IMR-90 (cell line): Measurements from ENCODE around the gene MYO1F. TPM values are rescaled to one million over a fixed set of nuclear protein-coding genes. Genes with fewer than 3 reads are reported as not detected.

Source experiments
- ATAC-seq: fragments of 200-7000 bp; cut with Tn5 transposase; 2 replicates; pipeline ENCODE4 v1.9.1; 2020; ENCODE audit warnings: low read depth, mild to moderate bottlenecking, moderate library complexity
- BruUV-seq: library from RNA; stranded (reverse); fragments of 400-500 nt; replicated peaks from 2 replicates; lab custom pipeline; 2021; lab: Mats Ljungman, UMichigan
- CTCF ChIA-PET: fragments of 300-600 bp; formaldehyde crosslinking; extraction: SDS; loops from one replicate; lab custom pipeline; 2021; ENCODE audit warnings: antibody characterized with exemption; lab: Yijun Ruan, JAX
- POLR2A ChIA-PET: fragments of 300-600 bp; sonication (Branson Sonifier 250); formaldehyde crosslinking; loops from one replicate; lab custom pipeline; 2022; ENCODE audit warnings: antibody characterized with exemption; ENCODE audit not compliant: unreplicated experiment; lab: Charles Lee
- DNase-seq: peaks from one replicate; pipeline ENCODE4 v3.0.0; 2013
- H2AFZ ChIP-seq: replicated peaks from 2 replicates; pipeline ENCODE3; 2013; ENCODE audit warnings: low read length, mild to moderate bottlenecking; ENCODE audit not compliant: poor library complexity
- H2AK5ac ChIP-seq: 2 replicates; pipeline ENCODE4 v1.6.1; 2013; ENCODE audit warnings: low read depth, low read length, inconsistent platforms
- H2AK9ac ChIP-seq: replicated peaks from 2 replicates; pipeline ENCODE3; 2013; ENCODE audit warnings: mild to moderate bottlenecking, low read depth, low read length, moderate library complexity; ENCODE audit not compliant: poor library complexity
- H2BK120ac ChIP-seq: 2 replicates; pipeline ENCODE4 v1.6.1; 2013; ENCODE audit warnings: low read depth, low read length, inconsistent platforms
- H2BK15ac ChIP-seq: 3 replicates; pipeline ENCODE4 v1.6.1; 2013; ENCODE audit warnings: low read depth, low read length, inconsistent platforms
- H2BK20ac ChIP-seq: 2 replicates; pipeline ENCODE4 v1.6.1; 2013; ENCODE audit warnings: low read depth, mild to moderate bottlenecking, inconsistent platforms, low read length, moderate library complexity
- H2BK5ac ChIP-seq: 2 replicates; pipeline ENCODE4 v1.6.1; 2013; ENCODE audit warnings: mild to moderate bottlenecking, low read depth, low read length, inconsistent platforms; ENCODE audit not compliant: poor library complexity, severe bottlenecking
- H3K14ac ChIP-seq: replicated peaks from 2 replicates; pipeline ENCODE4 v1.6.1; 2013; ENCODE audit warnings: low read depth, low read length, inconsistent platforms
- H3K18ac ChIP-seq: 2 replicates; pipeline ENCODE4 v1.6.1; 2013; ENCODE audit warnings: low read depth, low read length, control low read depth
- H3K23ac ChIP-seq: 2 replicates; pipeline ENCODE4 v1.6.1; 2013; ENCODE audit warnings: low read depth, low read length, inconsistent platforms
- H3K27ac ChIP-seq: 2 replicates; pipeline ENCODE4 v1.5.1; 2013; ENCODE audit warnings: mild to moderate bottlenecking, control low read depth, low read length; ENCODE audit not compliant: insufficient read depth
- H3K27me3 ChIP-seq: 2 replicates; pipeline ENCODE4 v1.6.1; 2013; ENCODE audit warnings: low read length; ENCODE audit not compliant: control insufficient read depth, insufficient read depth
- H3K36me3 ChIP-seq: 2 replicates; pipeline ENCODE4 v1.6.1; 2013; ENCODE audit warnings: low read length, mixed read lengths; ENCODE audit not compliant: control insufficient read depth, insufficient read depth
- H3K4ac ChIP-seq: 2 replicates; pipeline ENCODE4 v1.6.1; 2013; ENCODE audit warnings: low read depth, low read length, inconsistent platforms
- H3K4me1 ChIP-seq: 2 replicates; pipeline ENCODE4 v1.6.1; 2013; ENCODE audit warnings: low read length, mixed read lengths; ENCODE audit not compliant: control insufficient read depth, insufficient read depth
- H3K4me2 ChIP-seq: 2 replicates; pipeline ENCODE4 v1.6.1; 2013; ENCODE audit warnings: low read depth, mild to moderate bottlenecking, control low read depth, low read length, moderate library complexity
- H3K4me3 ChIP-seq: 2 replicates; pipeline ENCODE4 v1.5.1; 2013; ENCODE audit warnings: low read depth, mild to moderate bottlenecking, control low read depth, low read length, moderate library complexity; ENCODE audit not compliant: insufficient read depth
- H3K56ac ChIP-seq: 2 replicates; pipeline ENCODE4 v1.6.1; 2013; ENCODE audit warnings: low read length, inconsistent platforms; ENCODE audit not compliant: insufficient read depth; ENCODE audit errors: extremely low read depth
- H3K79me1 ChIP-seq, 2 experiments: 2 replicates each; pipeline ENCODE4 v1.6.1; 2013; ENCODE audit warnings: low read length in 2 of 2, inconsistent platforms in 1 of 2, low read depth in 1 of 2
- H3K9ac ChIP-seq: 2 replicates; pipeline ENCODE4 v1.6.1; 2013; ENCODE audit warnings: low read depth, low read length, control low read depth
- H3K9me1 ChIP-seq: 2 replicates; pipeline ENCODE4 v1.6.1; 2013; ENCODE audit warnings: low read length, inconsistent platforms; ENCODE audit not compliant: insufficient read depth
- H3K9me3 ChIP-seq: 2 replicates; pipeline ENCODE4 v1.6.1; 2013; ENCODE audit warnings: low read length; ENCODE audit not compliant: control insufficient read depth, insufficient read depth
- H4K20me1 ChIP-seq: 2 replicates; pipeline ENCODE4 v1.6.1; 2013; ENCODE audit warnings: low read length, inconsistent platforms; ENCODE audit not compliant: insufficient read depth
- H4K5ac ChIP-seq: 2 replicates; pipeline ENCODE4 v1.6.1; 2013; ENCODE audit warnings: mild to moderate bottlenecking, low read depth, low read length, control low read depth
- H4K8ac ChIP-seq, 2 experiments: 2 replicates each; pipeline ENCODE4 v1.6.1; 2013; ENCODE audit warnings: low read depth in 2 of 2, low read length in 2 of 2, control low read depth in 1 of 2, inconsistent platforms in 1 of 2
- H4K91ac ChIP-seq: 2 replicates; pipeline ENCODE4 v1.6.1; 2013; ENCODE audit warnings: low read depth, low read length, inconsistent platforms; ENCODE audit not compliant: insufficient read depth
- CTCF ChIP-seq: conservative IDR thresholded peaks from 2 replicates; pipeline ENCODE4 v1.5.1; 2012; ENCODE audit warnings: mild to moderate bottlenecking, low read depth, low read length, improper control_type of control experiment
- FOS ChIP-seq: fragments of 150-350 bp; IDR thresholded peaks from 2 replicates; pipeline ENCODE4 v1.6.1; 2016; ENCODE audit warnings: low read depth, low read length
- NFE2L2 ChIP-seq: fragments of 150-350 bp; IDR thresholded peaks from 2 replicates; pipeline ENCODE4 v1.6.1; 2016; ENCODE audit warnings: low read depth, mild to moderate bottlenecking, low read length
- RAD21 ChIP-seq: IDR thresholded peaks from 2 replicates; pipeline ENCODE4 v1.6.1; 2012; ENCODE audit warnings: low read length, improper control_type of control experiment
- RFX5 ChIP-seq: IDR thresholded peaks from 2 replicates; pipeline ENCODE4 v1.8.0; 2012; ENCODE audit warnings: low read depth, mild to moderate bottlenecking, low read length, moderate library complexity
- USF2 ChIP-seq: fragments of 150-350 bp; IDR thresholded peaks from 2 replicates; pipeline ENCODE4 v1.6.1; 2017; ENCODE audit warnings: mild to moderate bottlenecking, antibody characterized with exemption, low read length, low read depth
- WGBS, 2 experiments: methylation state at CpG; one replicate each; pipeline versions ENCODE4 v1.1.5 to v1.1.7; 2013; ENCODE audit warnings: missing lambda C conversion rate in 2 of 2; ENCODE audit not compliant: insufficient read length in 1 of 2; ENCODE audit errors: extremely low coverage in 2 of 2; 5-methylcytosine and 5-hydroxymethylcytosine counted together
- dilution Hi-C: fragments of 300-500 bp; cut with HindIII; formaldehyde crosslinking; loops from one replicate; pipeline ENCODE4 v1.14.3; 2018; ENCODE audit warnings: low sequenced_read_pairs; ENCODE audit not compliant: unreplicated experiment
- in situ Hi-C: fragments of 300-500 bp; cut with MboI; formaldehyde crosslinking; loops from 3 replicates; pipeline ENCODE4 v1.14.3; 2019; ENCODE audit warnings: low sequenced_read_pairs, inconsistent platforms, mixed read lengths
- intact Hi-C: fragments of 100-400 bp; cut with micrococcal nuclease; formaldehyde crosslinking; loops from 2 replicates; pipeline ENCODE4 v1.10.0; 2022
- polyA plus RNA-seq, 3 experiments: library from polyadenylated mRNA; depleted of rRNA; stranded (reverse); fragments of >200 nt; gene quantifications; 2 replicates each; pipeline ENCODE4 v1.2.3, GENCODE V29; 2012; ENCODE audit warnings: low replicate concordance in 1 of 3
- total RNA-seq: library from RNA; depleted of rRNA; stranded (reverse); fragments of >200 nt; gene quantifications from 2 replicates; pipeline ENCODE4 v1.2.3, GENCODE V29; 2012
- TF ChIP-seq, protein P1 (sequence below): fragments of 150-350 bp; IDR thresholded peaks from 2 replicates; pipeline ENCODE4 v1.6.1; 2016; ENCODE audit warnings: low read depth, mild to moderate bottlenecking, low read length, moderate library complexity, borderline replicate concordance

Gene MYO1F
- total and polyA plus RNA-seq, 2 of the 4 experiments (the other 2 are of a cell fraction), result 0.14 to 0.18 TPM

DNA sequence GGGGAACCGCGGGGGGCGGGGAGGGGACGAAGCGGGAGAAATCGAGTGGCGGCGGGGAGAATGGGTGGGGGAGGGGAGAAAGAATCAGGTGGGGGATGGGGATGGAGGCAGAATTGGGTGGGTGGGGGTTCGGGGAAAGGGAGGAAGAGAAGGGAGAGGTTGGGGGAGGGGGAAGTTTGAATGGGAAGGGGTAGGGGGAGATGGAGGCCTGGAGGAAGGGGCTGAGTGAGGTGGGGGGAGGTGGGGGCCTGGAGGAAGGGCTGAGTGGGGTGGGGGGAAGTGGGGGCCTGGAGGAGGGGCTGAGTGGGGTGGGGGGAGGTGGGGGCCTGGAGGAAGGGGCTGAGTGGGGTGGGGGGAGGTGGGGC is 33.7 kb upstream of the MYO1F start:
- Histone ChIP-seq H2AK5ac (no peak overlapping the region), H4K91ac (no peak overlapping the region), H4K5ac (no peak overlapping the region), H2AK9ac (no peak overlapping the region), H3K36me3 (no peaks in the 10 kb centered on the region), H3K4ac (no peak overlapping the region), H3K4me3 (no peak overlapping the region; the same call in 1 of the 2 replicates), H3K27ac (no peak overlapping the region), H4K8ac (no peak overlapping the region), H3K79me1 (peaks cover 5 to 32% of the 10 kb centered on the region in 2 experiments), H3K18ac (no peak overlapping the region), H4K20me1 (0 out of 2 replicates have a peak, but pooled peaks cover 5% of the 10 kb centered on the region), H3K9me3 (no peaks in the 10 kb centered on the region), H3K4me1 (peaks cover 6% of the 10 kb centered on the region), H2AFZ (no peak overlapping the region), H3K56ac (no peak overlapping the region), H3K4me2 (no peak overlapping the region), H2BK15ac (no peak overlapping the region), H3K14ac (no peak overlapping the region), H2BK120ac (no peak overlapping the region), H3K9me1 (peaks cover 3% of the 10 kb centered on the region), H2BK5ac (no peak overlapping the region), H2BK20ac (no peak overlapping the region), H3K27me3 (no peaks in the 10 kb centered on the region), H3K23ac (no peak overlapping the region), H3K9ac (no peak overlapping the region)
- no peak for DNase-seq
- dilution Hi-C loops (no loop called here), intact Hi-C loops (no loop called here), in situ Hi-C loops (no loop called here)
- ChIA-PET CTCF (no interaction called here), POLR2A (no interaction called here)
- TF ChIP-seq, protein P1, sequence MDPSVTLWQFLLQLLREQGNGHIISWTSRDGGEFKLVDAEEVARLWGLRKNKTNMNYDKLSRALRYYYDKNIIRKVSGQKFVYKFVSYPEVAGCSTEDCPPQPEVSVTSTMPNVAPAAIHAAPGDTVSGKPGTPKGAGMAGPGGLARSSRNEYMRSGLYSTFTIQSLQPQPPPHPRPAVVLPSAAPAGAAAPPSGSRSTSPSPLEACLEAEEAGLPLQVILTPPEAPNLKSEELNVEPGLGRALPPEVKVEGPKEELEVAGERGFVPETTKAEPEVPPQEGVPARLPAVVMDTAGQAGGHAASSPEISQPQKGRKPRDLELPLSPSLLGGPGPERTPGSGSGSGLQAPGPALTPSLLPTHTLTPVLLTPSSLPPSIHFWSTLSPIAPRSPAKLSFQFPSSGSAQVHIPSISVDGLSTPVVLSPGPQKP, result no peak
- TF ChIP-seq RAD21, result no peak
- no peak for TF ChIP-seq CTCF
- no peak for TF ChIP-seq RFX5
- TF ChIP-seq NFE2L2, result no peak
- no peak for TF ChIP-seq USF2
- no peak for TF ChIP-seq FOS
- no peak for ATAC-seq
- WGBS, 2 experiments, result 100% methylated on average over 1 of the region's 9 CpGs; no CpG with 5 or more reads in 1 of the 2 experiments
- no TSS peak for BruUV-seq
